H1 (cell line): ENCODE data around the gene SEC24C. TPM values are rescaled to one million over a fixed set of nuclear protein-coding genes. Genes with fewer than 3 reads are reported as not detected.

ENCODE experiments used
- CHD2 ChIP-seq: IDR thresholded peaks from 2 replicates; pipeline ENCODE4 v1.6.1; 2012; ENCODE audit warnings: low read length, improper control_type of control experiment
- FOSL1 ChIP-seq: IDR thresholded peaks from 2 replicates; pipeline ENCODE4 v1.6.1; 2011; ENCODE audit warnings: mild to moderate bottlenecking, low read depth, low read length, moderate library complexity; ENCODE audit not compliant: insufficient read depth
- JUN ChIP-seq: IDR thresholded peaks from 2 replicates; pipeline ENCODE4 v1.6.1; 2011; ENCODE audit warnings: low read depth, mild to moderate bottlenecking, improper control_type of control experiment, low read length
- POLR2A ChIP-seq, 2 experiments: IDR thresholded peaks; 1 replicate in 1 of 2; 2 replicates in 1 of 2; pipeline ENCODE4 v1.6.1; 2011; ENCODE audit warnings: low read depth in 2 of 2, low read length in 2 of 2, mild to moderate bottlenecking in 2 of 2; ENCODE audit errors: control extremely low read depth in 1 of 2
- SIX5 ChIP-seq: IDR thresholded peaks from 2 replicates; pipeline ENCODE4 v1.6.1; 2011; ENCODE audit warnings: mild to moderate bottlenecking, low read depth, low read length
- SP2 ChIP-seq: IDR thresholded peaks from 2 replicates; pipeline ENCODE4 v1.6.1; 2012; ENCODE audit warnings: mild to moderate bottlenecking, low read length, inconsistent platforms
- ZNF274 ChIP-seq: IDR thresholded peaks from 2 replicates; pipeline ENCODE4 v1.7.0; 2012; ENCODE audit warnings: low read length, borderline replicate concordance; ENCODE audit errors: extremely low read depth
- polyA plus RNA-seq, 7 experiments: library from polyadenylated mRNA; depleted of rRNA in 3 of 7; stranded (reverse) in 5 of 7; unstranded in 2 of 7; fragments of >200 nt in 5 of 7; fragments of 200-250 nt in 2 of 7; gene quantifications; 1 replicate in 5 of 7; 2 replicates in 1 of 7; 4 replicates in 1 of 7; pipeline versions ENCODE4 v1.2.1 to v1.2.3, GENCODE V29; 2011 to 2013; ENCODE audit warnings: missing spikeins in 2 of 7, mixed read lengths in 2 of 7
- total RNA-seq: library from RNA; stranded (reverse); fragmentation: NEBNext Ultra II Directional; extraction: Animal tissue kit (Norgen Biotek cat#: 25700); gene quantifications from 2 replicates; pipeline ENCODE4 v1.2.1, GENCODE V29; 2021
- TF ChIP-seq, protein P1 (sequence below): IDR thresholded peaks from 2 replicates; pipeline ENCODE4 v1.6.1; 2012; ENCODE audit warnings: low read length, inconsistent platforms
- TF ChIP-seq, protein P2 (sequence below): fragments of 300-600 bp; sonication (generic); IDR thresholded peaks from 2 replicates; pipeline ENCODE4 v1.7.1; 2012; ENCODE audit warnings: low read length, moderate library complexity, mild to moderate bottlenecking, inconsistent platforms; ENCODE audit not compliant: insufficient replicate concordance

SEC24C gene
- total and polyA plus RNA-seq, 2 of the 8 experiments (the other 6 are each of a cell fraction or from before 2014, with no cell fraction given): 63.2 to 67.4 TPM

DNA sequence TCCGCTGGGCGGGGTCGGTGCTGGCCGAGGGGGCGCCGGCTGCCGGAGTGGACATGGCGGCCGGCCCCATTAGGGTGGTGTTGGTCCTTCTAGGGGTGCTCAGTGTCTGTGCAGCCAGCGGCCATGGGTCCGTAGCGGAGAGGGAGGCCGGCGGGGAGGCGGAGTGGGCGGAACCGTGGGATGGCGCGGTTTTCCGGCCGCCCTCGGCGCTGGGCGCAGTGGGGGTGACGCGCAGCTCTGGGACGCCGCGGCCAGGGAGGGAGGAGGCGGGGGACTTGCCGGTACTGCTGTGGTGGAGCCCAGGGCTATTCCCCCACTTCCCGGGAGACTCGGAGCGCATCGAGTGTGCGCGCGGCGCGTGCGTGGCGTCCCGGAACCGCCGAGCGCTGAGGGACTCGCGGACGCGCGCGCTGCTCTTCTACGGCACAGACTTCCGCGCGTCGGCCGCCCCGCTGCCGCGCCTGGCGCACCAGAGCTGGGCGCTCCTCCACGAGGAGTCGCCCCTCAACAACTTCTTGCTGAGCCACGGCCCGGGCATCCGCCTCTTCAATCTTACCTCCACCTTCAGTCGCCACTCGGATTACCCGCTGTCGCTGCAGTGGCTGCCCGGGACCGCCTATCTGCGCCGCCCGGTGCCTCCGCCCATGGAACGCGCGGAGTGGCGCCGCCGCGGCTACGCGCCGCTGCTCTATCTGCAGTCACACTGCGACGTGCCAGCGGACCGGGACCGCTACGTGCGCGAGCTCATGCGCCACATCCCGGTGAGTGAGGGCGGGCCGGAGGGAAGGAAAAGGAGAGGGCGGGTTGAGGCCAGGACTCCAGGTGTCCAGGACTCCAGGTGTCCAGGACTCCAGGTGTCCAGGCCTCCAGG is 28.3 kb downstream of the SEC24C start (continued):
- TF ChIP-seq ZNF274 (no peak), SP2 (no peak), CHD2 (no peak), JUN (no peak), FOSL1 (no peak), SIX5 (no peak), POLR2A (IDR thresholded peaks at IDR 0.05; ENCODE audit: control extremely low read depth in 1 of 2, low read depth in 2 of 2, low read length in 2 of 2) (peak in 1 of 2 experiments; percentile 63; a peak in 1 of 3 replicates)
- TF ChIP-seq, protein P1, sequence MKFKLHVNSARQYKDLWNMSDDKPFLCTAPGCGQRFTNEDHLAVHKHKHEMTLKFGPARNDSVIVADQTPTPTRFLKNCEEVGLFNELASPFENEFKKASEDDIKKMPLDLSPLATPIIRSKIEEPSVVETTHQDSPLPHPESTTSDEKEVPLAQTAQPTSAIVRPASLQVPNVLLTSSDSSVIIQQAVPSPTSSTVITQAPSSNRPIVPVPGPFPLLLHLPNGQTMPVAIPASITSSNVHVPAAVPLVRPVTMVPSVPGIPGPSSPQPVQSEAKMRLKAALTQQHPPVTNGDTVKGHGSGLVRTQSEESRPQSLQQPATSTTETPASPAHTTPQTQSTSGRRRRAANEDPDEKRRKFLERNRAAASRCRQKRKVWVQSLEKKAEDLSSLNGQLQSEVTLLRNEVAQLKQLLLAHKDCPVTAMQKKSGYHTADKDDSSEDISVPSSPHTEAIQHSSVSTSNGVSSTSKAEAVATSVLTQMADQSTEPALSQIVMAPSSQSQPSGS: no peak
- TF ChIP-seq, protein P2, sequence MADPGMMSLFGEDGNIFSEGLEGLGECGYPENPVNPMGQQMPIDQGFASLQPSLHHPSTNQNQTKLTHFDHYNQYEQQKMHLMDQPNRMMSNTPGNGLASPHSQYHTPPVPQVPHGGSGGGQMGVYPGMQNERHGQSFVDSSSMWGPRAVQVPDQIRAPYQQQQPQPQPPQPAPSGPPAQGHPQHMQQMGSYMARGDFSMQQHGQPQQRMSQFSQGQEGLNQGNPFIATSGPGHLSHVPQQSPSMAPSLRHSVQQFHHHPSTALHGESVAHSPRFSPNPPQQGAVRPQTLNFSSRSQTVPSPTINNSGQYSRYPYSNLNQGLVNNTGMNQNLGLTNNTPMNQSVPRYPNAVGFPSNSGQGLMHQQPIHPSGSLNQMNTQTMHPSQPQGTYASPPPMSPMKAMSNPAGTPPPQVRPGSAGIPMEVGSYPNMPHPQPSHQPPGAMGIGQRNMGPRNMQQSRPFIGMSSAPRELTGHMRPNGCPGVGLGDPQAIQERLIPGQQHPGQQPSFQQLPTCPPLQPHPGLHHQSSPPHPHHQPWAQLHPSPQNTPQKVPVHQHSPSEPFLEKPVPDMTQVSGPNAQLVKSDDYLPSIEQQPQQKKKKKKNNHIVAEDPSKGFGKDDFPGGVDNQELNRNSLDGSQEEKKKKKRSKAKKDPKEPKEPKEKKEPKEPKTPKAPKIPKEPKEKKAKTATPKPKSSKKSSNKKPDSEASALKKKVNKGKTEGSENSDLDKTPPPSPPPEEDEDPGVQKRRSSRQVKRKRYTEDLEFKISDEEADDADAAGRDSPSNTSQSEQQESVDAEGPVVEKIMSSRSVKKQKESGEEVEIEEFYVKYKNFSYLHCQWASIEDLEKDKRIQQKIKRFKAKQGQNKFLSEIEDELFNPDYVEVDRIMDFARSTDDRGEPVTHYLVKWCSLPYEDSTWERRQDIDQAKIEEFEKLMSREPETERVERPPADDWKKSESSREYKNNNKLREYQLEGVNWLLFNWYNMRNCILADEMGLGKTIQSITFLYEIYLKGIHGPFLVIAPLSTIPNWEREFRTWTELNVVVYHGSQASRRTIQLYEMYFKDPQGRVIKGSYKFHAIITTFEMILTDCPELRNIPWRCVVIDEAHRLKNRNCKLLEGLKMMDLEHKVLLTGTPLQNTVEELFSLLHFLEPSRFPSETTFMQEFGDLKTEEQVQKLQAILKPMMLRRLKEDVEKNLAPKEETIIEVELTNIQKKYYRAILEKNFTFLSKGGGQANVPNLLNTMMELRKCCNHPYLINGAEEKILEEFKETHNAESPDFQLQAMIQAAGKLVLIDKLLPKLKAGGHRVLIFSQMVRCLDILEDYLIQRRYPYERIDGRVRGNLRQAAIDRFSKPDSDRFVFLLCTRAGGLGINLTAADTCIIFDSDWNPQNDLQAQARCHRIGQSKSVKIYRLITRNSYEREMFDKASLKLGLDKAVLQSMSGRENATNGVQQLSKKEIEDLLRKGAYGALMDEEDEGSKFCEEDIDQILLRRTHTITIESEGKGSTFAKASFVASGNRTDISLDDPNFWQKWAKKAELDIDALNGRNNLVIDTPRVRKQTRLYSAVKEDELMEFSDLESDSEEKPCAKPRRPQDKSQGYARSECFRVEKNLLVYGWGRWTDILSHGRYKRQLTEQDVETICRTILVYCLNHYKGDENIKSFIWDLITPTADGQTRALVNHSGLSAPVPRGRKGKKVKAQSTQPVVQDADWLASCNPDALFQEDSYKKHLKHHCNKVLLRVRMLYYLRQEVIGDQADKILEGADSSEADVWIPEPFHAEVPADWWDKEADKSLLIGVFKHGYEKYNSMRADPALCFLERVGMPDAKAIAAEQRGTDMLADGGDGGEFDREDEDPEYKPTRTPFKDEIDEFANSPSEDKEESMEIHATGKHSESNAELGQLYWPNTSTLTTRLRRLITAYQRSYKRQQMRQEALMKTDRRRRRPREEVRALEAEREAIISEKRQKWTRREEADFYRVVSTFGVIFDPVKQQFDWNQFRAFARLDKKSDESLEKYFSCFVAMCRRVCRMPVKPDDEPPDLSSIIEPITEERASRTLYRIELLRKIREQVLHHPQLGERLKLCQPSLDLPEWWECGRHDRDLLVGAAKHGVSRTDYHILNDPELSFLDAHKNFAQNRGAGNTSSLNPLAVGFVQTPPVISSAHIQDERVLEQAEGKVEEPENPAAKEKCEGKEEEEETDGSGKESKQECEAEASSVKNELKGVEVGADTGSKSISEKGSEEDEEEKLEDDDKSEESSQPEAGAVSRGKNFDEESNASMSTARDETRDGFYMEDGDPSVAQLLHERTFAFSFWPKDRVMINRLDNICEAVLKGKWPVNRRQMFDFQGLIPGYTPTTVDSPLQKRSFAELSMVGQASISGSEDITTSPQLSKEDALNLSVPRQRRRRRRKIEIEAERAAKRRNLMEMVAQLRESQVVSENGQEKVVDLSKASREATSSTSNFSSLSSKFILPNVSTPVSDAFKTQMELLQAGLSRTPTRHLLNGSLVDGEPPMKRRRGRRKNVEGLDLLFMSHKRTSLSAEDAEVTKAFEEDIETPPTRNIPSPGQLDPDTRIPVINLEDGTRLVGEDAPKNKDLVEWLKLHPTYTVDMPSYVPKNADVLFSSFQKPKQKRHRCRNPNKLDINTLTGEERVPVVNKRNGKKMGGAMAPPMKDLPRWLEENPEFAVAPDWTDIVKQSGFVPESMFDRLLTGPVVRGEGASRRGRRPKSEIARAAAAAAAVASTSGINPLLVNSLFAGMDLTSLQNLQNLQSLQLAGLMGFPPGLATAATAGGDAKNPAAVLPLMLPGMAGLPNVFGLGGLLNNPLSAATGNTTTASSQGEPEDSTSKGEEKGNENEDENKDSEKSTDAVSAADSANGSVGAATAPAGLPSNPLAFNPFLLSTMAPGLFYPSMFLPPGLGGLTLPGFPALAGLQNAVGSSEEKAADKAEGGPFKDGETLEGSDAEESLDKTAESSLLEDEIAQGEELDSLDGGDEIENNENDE: no peak
